HEK293 (cell line): ENCODE results near the gene SP2.

Experiments used
- KLF7 ChIP-seq: fragments of 450-650 bp; formaldehyde crosslinking; IDR thresholded peaks from 2 replicates; pipeline ENCODE4 v1.5.1; 2016; ENCODE audit warnings: missing biosample characterization, missing genetic modification characterization, borderline replicate concordance
- MZF1 ChIP-seq: fragments of 450-650 bp; formaldehyde crosslinking; IDR thresholded peaks from 2 replicates; pipeline ENCODE4 v1.5.1; 2017; ENCODE audit warnings: missing biosample characterization, missing genetic modification characterization, borderline replicate concordance
- REPIN1 ChIP-seq: fragments of 450-650 bp; formaldehyde crosslinking; IDR thresholded peaks from 2 replicates; pipeline ENCODE4 v1.5.1; 2017; ENCODE audit warnings: missing biosample characterization, missing genetic modification characterization, low read depth
- TRIM28 ChIP-seq: IDR thresholded peaks from 2 replicates; pipeline ENCODE4 v1.6.1; 2011; ENCODE audit warnings: low read length, control low read depth, borderline replicate concordance
- ZNF114 ChIP-seq: fragments of 450-650 bp; formaldehyde crosslinking; IDR thresholded peaks from 2 replicates; pipeline ENCODE4 v1.5.0; 2017; ENCODE audit warnings: missing biosample characterization, missing genetic modification characterization
- ZNF140 ChIP-seq: fragments of 450-650 bp; formaldehyde crosslinking; IDR thresholded peaks from 2 replicates; pipeline ENCODE4 v1.5.1; 2016; ENCODE audit warnings: missing biosample characterization, missing genetic modification characterization
- ZNF16 ChIP-seq: fragments of 450-650 bp; formaldehyde crosslinking; IDR thresholded peaks from 2 replicates; pipeline ENCODE4 v1.5.1; 2016; ENCODE audit warnings: low read depth, missing biosample characterization, missing genetic modification characterization
- ZNF174 ChIP-seq: fragments of 450-650 bp; formaldehyde crosslinking; IDR thresholded peaks from 2 replicates; pipeline ENCODE4 v1.5.0; 2017; ENCODE audit warnings: missing biosample characterization, mild to moderate bottlenecking, missing genetic modification characterization
- ZNF202 ChIP-seq: fragments of 450-650 bp; formaldehyde crosslinking; IDR thresholded peaks from 2 replicates; pipeline ENCODE4 v1.5.1; 2016; ENCODE audit warnings: missing biosample characterization, missing genetic modification characterization, borderline replicate concordance
- ZNF324 ChIP-seq: fragments of 450-650 bp; formaldehyde crosslinking; IDR thresholded peaks from 2 replicates; pipeline ENCODE4 v1.5.1; 2016; ENCODE audit warnings: missing biosample characterization, missing genetic modification characterization
- ZNF530 ChIP-seq: fragments of 450-650 bp; formaldehyde crosslinking; IDR thresholded peaks from 2 replicates; pipeline ENCODE4 v1.5.1; 2016; ENCODE audit warnings: low read depth, missing biosample characterization, missing genetic modification characterization
- ZNF600 ChIP-seq: fragments of 450-650 bp; formaldehyde crosslinking; IDR thresholded peaks from 2 replicates; pipeline ENCODE4 v1.5.1; 2016; ENCODE audit warnings: missing biosample characterization, missing genetic modification characterization
- ZNF626 ChIP-seq: fragments of 450-650 bp; sonication (Bioruptor Pico); formaldehyde crosslinking; IDR thresholded peaks from 2 replicates; pipeline ENCODE4 v1.5.1; 2018; ENCODE audit warnings: missing biosample characterization, missing genetic modification characterization, inconsistent platforms
- ZNF658 ChIP-seq: fragments of 450-650 bp; formaldehyde crosslinking; IDR thresholded peaks from 2 replicates; pipeline ENCODE4; 2016; ENCODE audit warnings: missing biosample characterization, missing genetic modification characterization
- ZNF677 ChIP-seq: fragments of 450-650 bp; IDR thresholded peaks from 2 replicates; pipeline ENCODE4 v1.5.0; 2018; ENCODE audit warnings: missing biosample characterization, mild to moderate bottlenecking, missing genetic modification characterization, moderate library complexity
- TF ChIP-seq, protein P1 (sequence below): fragments of 450-650 bp; formaldehyde crosslinking; conservative IDR thresholded peaks from 2 replicates; pipeline ENCODE4 v1.5.1; 2016; ENCODE audit warnings: low read depth, missing biosample characterization, missing genetic modification characterization
- TF ChIP-seq, protein P2 (sequence below): fragments of 450-650 bp; formaldehyde crosslinking; IDR thresholded peaks from 2 replicates; pipeline ENCODE4 v1.5.1; 2016; ENCODE audit warnings: missing biosample characterization, missing genetic modification characterization
- TF ChIP-seq, protein P3 (sequence below): fragments of 450-650 bp; IDR thresholded peaks from 2 replicates; pipeline ENCODE4 v1.5.1; 2018; ENCODE audit warnings: missing biosample characterization, mild to moderate bottlenecking, missing genetic modification characterization
- TF ChIP-seq, protein P4 (sequence below): fragments of 450-650 bp; formaldehyde crosslinking; IDR thresholded peaks from 2 replicates; pipeline ENCODE4 v1.5.1; 2016; ENCODE audit warnings: missing biosample characterization, missing genetic modification characterization
- TF ChIP-seq, protein P5 (sequence below): fragments of 450-650 bp; formaldehyde crosslinking; conservative IDR thresholded peaks from 2 replicates; pipeline ENCODE4 v1.5.1; 2016; ENCODE audit warnings: low read depth, missing biosample characterization, missing genetic modification characterization
- TF ChIP-seq, protein P6 (sequence below): fragments of 450-650 bp; formaldehyde crosslinking; IDR thresholded peaks from 2 replicates; pipeline ENCODE4 v1.5.1; 2017; ENCODE audit warnings: missing biosample characterization, missing genetic modification characterization

Gene SP2

DNA sequence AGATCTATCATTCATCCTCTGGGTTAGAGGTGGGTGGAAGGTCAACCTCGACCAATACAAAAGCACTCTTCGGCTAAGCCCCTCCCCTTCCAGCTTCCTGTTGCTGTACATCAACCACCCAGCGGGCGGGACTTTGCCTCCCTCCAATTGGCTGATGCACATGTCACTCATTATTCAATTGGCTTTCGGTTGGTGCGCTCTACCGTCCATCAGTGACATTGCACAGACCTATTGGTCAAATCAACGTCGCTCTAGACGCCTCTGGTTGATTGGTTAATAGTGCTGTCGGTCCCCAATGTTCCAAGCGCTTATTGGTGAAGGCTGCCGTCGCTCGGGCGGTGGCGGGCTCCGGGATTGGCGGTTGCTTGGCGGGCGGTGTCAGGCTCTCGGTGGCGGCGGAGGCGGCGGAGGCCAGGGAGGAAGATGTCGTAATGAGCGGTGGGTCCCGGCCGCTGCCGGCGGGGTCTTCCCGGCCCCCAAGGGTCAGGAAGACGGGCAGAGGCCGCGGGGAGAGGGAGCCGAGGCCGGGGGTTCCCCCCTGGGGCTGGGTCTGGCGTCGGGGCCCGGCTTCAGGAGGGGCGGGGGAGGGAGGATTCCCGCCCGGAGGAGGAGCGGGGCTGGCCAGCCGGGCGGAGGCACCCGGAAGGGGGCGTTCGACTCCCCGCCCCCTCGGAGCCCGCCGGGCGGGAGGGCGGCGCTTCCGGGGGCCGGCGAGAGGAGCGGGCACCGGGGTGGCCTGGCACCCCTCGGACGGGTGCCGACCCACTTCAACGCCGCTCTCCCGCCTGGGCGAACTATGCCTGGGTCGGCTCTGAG lies at the start of gene SP2 (continued):
- TF ChIP-seq, protein P1, sequence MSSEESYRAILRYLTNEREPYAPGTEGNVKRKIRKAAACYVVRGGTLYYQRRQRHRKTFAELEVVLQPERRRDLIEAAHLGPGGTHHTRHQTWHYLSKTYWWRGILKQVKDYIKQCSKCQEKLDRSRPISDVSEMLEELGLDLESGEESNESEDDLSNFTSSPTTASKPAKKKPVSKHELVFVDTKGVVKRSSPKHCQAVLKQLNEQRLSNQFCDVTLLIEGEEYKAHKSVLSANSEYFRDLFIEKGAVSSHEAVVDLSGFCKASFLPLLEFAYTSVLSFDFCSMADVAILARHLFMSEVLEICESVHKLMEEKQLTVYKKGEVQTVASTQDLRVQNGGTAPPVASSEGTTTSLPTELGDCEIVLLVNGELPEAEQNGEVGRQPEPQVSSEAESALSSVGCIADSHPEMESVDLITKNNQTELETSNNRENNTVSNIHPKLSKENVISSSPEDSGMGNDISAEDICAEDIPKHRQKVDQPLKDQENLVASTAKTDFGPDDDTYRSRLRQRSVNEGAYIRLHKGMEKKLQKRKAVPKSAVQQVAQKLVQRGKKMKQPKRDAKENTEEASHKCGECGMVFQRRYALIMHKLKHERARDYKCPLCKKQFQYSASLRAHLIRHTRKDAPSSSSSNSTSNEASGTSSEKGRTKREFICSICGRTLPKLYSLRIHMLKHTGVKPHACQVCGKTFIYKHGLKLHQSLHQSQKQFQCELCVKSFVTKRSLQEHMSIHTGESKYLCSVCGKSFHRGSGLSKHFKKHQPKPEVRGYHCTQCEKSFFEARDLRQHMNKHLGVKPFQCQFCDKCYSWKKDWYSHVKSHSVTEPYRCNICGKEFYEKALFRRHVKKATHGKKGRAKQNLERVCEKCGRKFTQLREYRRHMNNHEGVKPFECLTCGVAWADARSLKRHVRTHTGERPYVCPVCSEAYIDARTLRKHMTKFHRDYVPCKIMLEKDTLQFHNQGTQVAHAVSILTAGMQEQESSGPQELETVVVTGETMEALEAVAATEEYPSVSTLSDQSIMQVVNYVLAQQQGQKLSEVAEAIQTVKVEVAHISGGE (tag by site-specific recombination), result peak; percentile 34
- TF ChIP-seq KLF7 (tag by site-specific recombination) (no peak; the same call in 1 of the 2 replicates), MZF1 (tag by site-specific recombination) (no peak), ZNF530 (tag by site-specific recombination) (no peak), ZNF202 (tag by site-specific recombination) (no peak), ZNF324 (0 out of 2 replicates have a peak, but pooled peaks have one; percentile 12), ZNF600 (tag by site-specific recombination) (peak; percentile 52), ZNF658 (tag by site-specific recombination) (no peak), TRIM28 (no peak), REPIN1 (tag by site-specific recombination) (no peak), ZNF114 (tag by site-specific recombination) (no peak), ZNF677 (no peak), ZNF16 (tag by site-specific recombination) (no peak), ZNF174 (tag by site-specific recombination) (no peak), ZNF140 (tag by site-specific recombination) (no peak), ZNF626 (tag by site-specific recombination) (no peak)
- TF ChIP-seq, protein P2, sequence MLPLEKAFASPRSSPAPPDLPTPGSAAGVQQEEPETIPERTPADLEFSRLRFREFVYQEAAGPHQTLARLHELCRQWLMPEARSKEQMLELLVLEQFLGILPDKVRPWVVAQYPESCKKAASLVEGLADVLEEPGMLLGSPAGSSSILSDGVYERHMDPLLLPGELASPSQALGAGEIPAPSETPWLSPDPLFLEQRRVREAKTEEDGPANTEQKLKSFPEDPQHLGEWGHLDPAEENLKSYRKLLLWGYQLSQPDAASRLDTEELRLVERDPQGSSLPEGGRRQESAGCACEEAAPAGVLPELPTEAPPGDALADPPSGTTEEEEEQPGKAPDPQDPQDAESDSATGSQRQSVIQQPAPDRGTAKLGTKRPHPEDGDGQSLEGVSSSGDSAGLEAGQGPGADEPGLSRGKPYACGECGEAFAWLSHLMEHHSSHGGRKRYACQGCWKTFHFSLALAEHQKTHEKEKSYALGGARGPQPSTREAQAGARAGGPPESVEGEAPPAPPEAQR, result no peak
- TF ChIP-seq, protein P3, sequence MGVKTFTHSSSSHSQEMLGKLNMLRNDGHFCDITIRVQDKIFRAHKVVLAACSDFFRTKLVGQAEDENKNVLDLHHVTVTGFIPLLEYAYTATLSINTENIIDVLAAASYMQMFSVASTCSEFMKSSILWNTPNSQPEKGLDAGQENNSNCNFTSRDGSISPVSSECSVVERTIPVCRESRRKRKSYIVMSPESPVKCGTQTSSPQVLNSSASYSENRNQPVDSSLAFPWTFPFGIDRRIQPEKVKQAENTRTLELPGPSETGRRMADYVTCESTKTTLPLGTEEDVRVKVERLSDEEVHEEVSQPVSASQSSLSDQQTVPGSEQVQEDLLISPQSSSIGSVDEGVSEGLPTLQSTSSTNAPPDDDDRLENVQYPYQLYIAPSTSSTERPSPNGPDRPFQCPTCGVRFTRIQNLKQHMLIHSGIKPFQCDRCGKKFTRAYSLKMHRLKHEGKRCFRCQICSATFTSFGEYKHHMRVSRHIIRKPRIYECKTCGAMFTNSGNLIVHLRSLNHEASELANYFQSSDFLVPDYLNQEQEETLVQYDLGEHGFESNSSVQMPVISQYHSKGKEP (tag by site-specific recombination), result no peak
- TF ChIP-seq, protein P4, sequence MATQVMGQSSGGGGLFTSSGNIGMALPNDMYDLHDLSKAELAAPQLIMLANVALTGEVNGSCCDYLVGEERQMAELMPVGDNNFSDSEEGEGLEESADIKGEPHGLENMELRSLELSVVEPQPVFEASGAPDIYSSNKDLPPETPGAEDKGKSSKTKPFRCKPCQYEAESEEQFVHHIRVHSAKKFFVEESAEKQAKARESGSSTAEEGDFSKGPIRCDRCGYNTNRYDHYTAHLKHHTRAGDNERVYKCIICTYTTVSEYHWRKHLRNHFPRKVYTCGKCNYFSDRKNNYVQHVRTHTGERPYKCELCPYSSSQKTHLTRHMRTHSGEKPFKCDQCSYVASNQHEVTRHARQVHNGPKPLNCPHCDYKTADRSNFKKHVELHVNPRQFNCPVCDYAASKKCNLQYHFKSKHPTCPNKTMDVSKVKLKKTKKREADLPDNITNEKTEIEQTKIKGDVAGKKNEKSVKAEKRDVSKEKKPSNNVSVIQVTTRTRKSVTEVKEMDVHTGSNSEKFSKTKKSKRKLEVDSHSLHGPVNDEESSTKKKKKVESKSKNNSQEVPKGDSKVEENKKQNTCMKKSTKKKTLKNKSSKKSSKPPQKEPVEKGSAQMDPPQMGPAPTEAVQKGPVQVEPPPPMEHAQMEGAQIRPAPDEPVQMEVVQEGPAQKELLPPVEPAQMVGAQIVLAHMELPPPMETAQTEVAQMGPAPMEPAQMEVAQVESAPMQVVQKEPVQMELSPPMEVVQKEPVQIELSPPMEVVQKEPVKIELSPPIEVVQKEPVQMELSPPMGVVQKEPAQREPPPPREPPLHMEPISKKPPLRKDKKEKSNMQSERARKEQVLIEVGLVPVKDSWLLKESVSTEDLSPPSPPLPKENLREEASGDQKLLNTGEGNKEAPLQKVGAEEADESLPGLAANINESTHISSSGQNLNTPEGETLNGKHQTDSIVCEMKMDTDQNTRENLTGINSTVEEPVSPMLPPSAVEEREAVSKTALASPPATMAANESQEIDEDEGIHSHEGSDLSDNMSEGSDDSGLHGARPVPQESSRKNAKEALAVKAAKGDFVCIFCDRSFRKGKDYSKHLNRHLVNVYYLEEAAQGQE (tag by site-specific recombination), result no peak
- TF ChIP-seq, protein P5, sequence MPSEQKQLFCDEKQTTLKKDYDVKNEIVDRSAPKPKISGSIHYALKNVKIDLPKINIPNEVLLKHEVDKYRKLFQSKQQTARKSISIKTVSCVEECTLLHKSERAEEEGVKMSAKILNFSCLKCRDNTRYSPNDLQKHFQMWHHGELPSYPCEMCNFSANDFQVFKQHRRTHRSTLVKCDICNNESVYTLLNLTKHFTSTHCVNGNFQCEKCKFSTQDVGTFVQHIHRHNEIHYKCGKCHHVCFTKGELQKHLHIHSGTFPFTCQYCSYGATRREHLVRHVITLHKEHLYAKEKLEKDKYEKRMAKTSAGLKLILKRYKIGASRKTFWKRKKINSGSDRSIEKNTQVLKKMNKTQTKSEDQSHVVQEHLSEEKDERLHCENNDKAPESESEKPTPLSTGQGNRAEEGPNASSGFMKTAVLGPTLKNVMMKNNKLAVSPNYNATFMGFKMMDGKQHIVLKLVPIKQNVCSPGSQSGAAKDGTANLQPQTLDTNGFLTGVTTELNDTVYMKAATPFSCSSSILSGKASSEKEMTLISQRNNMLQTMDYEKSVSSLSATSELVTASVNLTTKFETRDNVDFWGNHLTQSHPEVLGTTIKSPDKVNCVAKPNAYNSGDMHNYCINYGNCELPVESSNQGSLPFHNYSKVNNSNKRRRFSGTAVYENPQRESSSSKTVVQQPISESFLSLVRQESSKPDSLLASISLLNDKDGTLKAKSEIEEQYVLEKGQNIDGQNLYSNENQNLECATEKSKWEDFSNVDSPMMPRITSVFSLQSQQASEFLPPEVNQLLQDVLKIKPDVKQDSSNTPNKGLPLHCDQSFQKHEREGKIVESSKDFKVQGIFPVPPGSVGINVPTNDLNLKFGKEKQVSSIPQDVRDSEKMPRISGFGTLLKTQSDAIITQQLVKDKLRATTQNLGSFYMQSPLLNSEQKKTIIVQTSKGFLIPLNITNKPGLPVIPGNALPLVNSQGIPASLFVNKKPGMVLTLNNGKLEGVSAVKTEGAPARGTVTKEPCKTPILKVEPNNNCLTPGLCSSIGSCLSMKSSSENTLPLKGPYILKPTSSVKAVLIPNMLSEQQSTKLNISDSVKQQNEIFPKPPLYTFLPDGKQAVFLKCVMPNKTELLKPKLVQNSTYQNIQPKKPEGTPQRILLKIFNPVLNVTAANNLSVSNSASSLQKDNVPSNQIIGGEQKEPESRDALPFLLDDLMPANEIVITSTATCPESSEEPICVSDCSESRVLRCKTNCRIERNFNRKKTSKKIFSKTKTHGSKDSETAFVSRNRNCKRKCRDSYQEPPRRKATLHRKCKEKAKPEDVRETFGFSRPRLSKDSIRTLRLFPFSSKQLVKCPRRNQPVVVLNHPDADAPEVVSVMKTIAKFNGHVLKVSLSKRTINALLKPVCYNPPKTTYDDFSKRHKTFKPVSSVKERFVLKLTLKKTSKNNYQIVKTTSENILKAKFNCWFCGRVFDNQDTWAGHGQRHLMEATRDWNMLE (tag by site-specific recombination), result peak; percentile 72
- TF ChIP-seq, protein P6, sequence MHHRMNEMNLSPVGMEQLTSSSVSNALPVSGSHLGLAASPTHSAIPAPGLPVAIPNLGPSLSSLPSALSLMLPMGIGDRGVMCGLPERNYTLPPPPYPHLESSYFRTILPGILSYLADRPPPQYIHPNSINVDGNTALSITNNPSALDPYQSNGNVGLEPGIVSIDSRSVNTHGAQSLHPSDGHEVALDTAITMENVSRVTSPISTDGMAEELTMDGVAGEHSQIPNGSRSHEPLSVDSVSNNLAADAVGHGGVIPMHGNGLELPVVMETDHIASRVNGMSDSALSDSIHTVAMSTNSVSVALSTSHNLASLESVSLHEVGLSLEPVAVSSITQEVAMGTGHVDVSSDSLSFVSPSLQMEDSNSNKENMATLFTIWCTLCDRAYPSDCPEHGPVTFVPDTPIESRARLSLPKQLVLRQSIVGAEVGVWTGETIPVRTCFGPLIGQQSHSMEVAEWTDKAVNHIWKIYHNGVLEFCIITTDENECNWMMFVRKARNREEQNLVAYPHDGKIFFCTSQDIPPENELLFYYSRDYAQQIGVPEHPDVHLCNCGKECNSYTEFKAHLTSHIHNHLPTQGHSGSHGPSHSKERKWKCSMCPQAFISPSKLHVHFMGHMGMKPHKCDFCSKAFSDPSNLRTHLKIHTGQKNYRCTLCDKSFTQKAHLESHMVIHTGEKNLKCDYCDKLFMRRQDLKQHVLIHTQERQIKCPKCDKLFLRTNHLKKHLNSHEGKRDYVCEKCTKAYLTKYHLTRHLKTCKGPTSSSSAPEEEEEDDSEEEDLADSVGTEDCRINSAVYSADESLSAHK, result no peak
